ENCODE measurements around the gene MSH2.
"Not testable (repeated sequence)": the region's sequence is repeated elsewhere in the genome, so short reads cannot be mapped to it uniquely, and the experiment has no call there.

Gene MSH2

DNA sequence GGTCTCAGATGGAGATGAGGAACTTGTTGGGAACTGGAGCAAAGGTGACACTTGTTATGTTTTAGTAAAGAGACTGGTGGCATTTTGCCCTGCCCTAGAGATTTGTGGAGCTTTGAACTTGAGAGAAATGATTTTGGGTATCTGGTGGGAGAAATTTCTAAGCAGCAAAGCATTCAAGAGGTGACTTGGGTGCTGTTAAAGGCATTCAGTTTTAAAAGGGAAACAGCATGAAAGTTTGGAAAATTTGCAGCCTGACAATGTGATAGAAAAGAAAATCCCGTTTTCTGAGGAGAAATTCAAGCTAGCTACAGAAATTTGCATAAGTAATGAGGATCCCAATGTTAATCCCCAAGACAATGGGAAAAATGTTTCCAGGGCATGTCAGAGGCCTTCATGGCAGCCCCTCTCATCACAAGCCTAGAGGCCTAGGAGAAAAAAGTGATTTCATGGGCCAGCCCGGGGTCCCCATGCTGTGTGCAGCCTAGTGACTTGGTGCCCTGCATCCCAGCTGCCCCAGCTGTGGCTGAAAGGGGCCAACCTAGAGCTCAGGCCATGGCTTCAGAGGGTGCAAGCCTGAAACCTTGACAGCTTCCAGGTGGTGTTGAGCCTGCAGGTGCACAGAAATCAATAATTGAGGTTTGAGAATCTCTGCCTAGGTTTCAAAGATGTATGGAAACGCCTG lies 3.8 kb downstream of the MSH2 start:
- DNase-seq (ENCODE audit: low read depth, low spot score); H3K27ac ChIP-seq: not testable (repeated sequence)

DNA sequence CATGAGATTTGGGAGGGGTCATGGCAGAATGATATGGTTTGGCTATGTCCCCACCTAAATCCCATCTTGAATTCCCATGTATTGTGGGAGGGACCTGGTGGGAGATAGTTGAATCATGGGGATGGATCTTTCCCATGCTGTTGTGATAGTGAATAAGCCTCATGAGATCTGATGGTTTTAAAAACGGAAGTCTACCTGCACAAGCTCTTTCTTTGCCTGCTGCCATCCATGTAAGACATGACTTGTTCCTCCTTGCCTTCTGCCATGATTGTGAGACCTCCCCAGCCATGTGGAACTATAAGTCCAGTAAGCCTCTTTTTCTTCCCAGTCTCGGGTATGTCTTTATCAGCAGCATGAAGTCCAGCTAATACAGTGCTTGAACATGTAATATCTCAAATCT lies 5.0 kb downstream of the MSH2 start:
- H3K27ac ChIP-seq; DNase-seq (ENCODE audit: low read depth, low spot score): not testable (repeated sequence)

DNA sequence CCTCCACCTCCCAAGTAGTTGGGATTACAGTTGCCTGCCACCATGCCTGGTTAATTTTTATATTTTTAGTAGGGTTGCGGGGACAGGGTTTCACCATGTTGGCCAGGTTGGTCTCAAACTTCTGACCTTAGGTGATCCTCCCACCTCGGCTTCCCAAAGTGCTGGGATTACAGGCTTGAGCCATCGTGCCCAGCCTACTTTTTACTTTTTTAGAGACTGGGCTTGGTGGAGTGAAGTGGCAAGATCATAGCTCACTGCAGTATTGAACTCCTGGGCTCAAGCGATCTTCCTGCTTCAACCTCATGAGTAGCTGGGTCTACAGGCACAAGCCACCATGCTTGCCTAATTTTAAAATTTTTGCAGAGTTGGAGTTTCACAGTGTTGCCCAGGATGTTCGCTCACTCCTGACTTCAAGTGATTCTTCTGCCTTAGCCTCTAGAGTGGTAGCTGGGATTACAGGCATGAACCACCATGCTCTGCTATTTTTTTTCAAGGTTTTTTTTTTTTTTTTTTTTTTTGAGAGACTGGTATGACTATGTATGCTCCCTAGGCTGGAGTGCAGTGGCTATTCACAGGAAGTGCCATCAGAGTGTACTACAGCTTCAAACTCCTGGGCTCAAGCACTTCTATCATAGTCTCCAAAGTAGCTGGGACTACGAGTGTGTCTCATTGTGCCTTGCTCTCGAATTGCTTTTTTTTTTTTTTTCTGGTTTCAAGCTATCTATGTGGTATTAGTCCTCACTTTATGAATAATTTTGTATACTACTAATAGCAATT lies 11.9 kb downstream of the MSH2 start:
- DNase-seq (ENCODE audit: low read depth, low spot score) = no peak

DNA sequence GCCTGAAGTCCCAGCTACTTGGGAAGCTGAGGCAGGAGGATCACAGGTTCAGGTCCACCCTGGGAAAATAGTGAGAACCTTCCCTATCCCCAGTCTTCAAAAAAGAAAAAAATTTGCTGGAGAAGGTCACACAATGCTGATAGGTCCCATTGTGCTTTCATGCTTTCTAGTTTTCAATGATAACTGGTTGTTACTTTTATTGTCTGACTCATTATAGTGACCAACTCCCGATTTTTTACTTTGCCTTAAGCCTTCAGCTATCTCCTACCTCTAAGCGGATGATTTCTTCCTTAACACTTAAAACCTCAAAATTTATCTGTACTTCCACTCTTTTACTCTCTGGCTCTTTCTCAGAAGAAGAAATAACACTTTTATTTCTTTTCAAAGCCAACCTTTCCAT lies 17.3 kb downstream of the MSH2 start:
- H3K27ac ChIP-seq = no peak overlapping the region
- no peak for DNase-seq (ENCODE audit: low read depth, low spot score)

More for the DNA sequence above, 11.9 kb downstream of the MSH2 start:
- H3K27ac ChIP-seq = no peak overlapping the region

DNA sequence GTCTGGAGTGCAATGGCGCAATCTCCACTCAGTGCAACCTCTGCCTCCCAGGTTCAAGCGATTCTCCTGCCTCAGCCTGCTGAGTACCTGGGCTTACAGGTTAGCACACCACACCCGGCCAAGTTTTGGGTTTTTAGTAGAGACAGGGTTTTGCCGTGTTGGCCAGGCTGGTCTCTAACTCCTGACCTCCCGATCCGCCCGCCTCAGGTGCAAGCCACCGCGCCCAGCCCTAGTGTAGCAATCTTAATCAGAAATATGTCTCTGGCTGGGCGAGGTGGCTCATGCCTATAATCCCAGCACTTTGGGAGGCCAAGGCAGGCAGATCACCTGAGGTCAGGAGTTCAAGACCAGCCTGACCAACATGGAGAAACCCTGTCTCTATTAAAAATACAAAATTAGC lies 17.7 kb downstream of the MSH2 start:
- DNase-seq (ENCODE audit: low read depth, low spot score); H3K27ac ChIP-seq: not testable (repeated sequence)

DNA sequence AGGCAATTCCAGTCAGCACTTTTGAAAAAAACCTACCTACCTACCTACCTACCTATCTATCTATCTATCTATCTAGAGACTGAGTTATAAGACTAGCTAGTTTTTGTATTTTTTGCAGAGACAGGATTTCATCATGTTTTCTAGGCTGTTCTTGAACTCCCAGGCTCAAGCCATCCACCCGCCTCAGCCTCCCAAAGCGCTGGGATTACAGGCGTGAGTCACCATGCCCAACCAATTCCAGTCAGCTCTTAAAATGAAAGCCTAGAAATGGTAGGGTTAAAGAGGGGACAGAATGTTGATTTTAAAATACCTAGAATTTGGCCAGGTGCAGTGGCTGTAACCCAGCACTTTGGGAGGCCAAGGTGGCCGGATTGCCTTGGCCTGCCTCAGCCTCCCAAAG lies 19.1 kb downstream of the MSH2 start:
- no peak for DNase-seq (ENCODE audit: low read depth, low spot score)
- peak overlapping the region; percentile 51 for H3K27ac ChIP-seq

DNA sequence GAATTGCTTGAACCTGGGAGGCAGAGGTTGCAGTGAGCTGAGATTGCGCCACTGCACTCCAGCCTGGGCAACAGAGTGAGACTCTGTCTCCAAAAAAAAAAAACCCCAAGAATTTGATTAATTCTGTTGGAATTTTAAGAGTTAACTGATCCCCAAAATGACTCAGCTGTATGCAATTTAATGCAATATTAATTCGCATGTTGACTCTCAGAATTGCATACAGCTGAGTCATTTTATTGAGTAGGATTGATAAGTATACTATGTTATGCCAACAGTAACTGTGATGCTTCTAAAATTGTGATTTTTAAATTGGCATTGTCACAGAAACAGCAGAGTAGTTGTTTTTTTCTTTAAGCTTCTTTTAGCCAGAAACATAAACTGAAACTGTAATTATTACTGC lies 19.6 kb downstream of the MSH2 start:
- DNase-seq (ENCODE audit: low read depth, low spot score) = no peak
- H3K27ac ChIP-seq = peak overlapping the region; percentile 51

DNA sequence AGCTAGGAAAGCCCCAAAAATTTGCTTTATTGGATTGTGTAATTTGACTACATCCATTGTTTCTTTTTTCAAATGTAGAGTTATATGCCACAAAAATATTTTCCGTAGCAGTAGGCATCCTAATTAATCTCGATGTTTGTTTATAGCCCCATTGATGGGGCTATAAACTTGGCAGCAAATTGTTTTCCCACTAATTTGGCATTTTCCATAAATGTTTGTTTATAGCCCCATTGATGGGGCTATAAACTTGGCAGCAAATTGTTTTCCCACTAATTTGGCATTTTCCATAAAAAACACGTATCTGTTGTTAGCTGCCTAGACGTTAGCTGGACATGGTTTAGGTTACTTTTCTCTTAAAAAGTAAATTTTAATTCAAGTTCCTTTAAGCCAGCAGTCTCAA lies 23.8 kb downstream of the MSH2 start:
- DNase-seq (ENCODE audit: low read depth, low spot score) = no peak
- no peak overlapping the region for H3K27ac ChIP-seq

DNA sequence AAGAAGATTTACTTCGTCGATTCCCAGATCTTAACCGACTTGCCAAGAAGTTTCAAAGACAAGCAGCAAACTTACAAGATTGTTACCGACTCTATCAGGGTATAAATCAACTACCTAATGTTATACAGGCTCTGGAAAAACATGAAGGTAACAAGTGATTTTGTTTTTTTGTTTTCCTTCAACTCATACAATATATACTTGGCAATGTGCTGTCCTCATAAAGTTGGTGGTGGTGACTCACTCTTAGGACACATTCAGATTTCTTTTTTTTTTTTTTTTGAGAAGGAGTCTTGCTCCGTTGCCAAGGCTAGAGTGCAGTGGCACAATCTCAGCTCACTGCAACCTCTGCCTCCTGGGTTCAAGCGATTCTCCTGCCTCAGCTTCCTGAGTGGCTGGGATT lies 26.8 kb downstream of the MSH2 start:
- peak; percentile 20 for DNase-seq (ENCODE audit: low read depth, low spot score)
- no peak overlapping the region for H3K27ac ChIP-seq

DNA sequence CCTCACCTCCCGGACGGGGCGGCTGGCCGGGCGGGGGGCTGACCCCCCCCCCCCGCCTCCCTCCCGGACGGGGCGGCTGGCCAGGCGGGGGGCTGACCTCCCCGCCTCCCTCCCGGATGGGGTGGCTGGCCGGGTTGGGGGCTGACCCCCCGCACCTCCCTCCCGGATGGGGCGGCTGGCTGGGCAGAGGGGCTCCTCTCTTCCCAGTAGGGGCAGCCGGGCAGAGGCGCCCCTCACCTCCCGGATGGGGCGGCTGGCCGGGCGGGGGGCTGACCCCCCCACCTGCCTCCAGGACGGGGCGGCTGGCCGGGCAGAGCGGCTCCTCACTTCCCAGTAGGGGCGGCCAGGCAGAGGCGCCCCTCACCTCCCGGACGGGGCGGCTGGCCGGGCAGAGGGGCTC lies 30.1 kb downstream of the MSH2 start:
- DNase-seq (ENCODE audit: low read depth, low spot score); H3K27ac ChIP-seq: not testable (repeated sequence)

DNA sequence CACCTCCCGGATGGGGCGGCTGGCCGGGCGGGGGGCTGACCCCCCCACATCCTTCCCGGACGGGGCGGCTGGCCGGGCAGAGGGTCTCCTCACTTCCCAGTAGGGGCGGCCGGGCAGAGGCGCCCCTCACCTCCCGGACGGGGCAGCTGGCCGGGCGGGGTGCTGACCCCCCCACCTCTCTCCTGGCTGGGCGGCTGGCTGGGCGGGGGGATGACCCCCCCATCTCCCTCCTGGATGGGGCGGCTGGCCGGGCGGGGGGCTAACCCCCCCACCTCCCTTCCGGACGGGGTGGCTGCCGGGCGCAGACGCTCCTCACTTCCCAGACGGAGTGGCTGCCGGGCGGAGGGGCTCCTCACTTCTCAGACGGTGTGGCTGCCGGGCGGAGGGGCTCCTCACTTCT lies 30.5 kb downstream of the MSH2 start:
- H3K27ac ChIP-seq; DNase-seq (ENCODE audit: low read depth, low spot score): not testable (repeated sequence)

DNA sequence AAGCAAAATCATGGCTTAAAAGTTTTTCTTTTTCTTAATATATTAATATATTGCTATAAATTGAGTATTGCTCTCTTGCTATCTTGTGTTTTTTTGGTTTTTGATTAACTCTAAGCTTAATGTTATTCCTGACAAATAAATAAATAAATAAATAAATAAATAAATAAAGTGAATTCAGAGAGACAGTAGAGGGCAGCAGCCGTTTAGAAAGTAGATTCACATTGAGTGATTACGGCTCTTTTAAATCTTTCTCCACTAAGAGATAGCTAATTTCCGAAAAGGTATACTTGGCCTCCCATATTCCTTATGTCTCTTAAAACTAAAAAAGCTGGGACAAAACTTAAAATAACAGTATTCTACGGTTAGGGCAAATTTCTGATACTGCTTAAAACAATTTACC lies 34.3 kb downstream of the MSH2 start:
- no peak for DNase-seq (ENCODE audit: low read depth, low spot score)
- H3K27ac ChIP-seq = no peak overlapping the region

DNA sequence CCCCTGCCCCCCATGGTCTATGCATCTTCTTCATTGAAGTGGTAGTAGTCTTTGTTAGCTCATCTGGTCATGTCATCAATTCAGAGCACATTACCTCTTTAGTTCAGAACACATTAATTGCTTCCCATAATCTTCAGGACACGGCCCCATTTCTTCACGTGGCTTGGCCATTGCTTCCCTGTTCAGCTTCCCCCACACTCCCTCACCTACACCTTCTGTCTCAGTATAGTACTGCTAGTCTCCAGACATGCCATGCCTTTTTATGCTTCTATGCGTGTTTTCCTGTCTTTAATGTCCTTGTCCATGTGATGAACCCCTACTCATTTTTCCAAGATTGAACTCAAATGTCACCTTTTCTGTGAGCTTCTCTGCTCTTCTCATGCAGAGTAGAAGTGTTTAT lies 35.1 kb downstream of the MSH2 start:
- DNase-seq (ENCODE audit: low read depth, low spot score) = no peak
- H3K27ac ChIP-seq = no peak overlapping the region

DNA sequence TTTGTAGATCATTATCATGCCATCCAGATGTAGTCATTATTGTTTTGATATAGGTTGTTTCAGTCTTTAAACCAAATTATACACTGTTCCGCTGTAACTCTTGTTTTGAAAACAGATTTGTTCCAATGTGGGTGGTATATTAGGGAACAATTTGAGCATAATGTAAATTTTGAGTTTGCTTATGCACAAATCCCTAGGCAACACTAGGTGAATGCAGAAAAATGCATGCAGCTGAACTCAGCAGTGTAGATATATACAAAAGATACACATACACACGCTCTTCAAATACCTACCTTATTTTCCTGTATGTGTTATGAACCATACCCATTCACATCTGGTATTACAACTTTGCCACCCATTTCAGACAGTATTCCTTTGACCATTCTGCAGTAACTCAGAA lies 35.8 kb downstream of the MSH2 start:
- H3K27ac ChIP-seq = no peak overlapping the region
- no peak for DNase-seq (ENCODE audit: low read depth, low spot score)

DNA sequence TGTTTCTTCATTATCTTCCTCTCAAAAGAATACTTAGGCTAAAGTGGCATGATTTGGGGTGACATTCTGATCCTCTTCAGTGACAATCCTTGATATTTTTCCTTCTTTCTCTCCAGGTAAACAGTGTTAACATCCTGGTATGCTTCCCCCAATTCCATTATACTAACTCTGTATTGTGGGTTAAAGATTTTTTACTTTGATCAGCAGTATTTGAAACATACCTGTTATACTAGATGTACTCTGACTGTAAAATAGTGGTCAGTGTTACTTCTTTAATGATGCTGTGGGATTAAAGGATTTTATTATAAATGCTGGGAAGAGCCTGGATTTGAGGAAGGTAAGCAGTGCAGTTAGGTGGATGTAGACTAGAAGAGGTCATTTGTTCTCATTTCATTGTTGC lies 48.8 kb downstream of the MSH2 start:
- no peak overlapping the region for H3K27ac ChIP-seq
- DNase-seq (ENCODE audit: low read depth, low spot score) = no peak

DNA sequence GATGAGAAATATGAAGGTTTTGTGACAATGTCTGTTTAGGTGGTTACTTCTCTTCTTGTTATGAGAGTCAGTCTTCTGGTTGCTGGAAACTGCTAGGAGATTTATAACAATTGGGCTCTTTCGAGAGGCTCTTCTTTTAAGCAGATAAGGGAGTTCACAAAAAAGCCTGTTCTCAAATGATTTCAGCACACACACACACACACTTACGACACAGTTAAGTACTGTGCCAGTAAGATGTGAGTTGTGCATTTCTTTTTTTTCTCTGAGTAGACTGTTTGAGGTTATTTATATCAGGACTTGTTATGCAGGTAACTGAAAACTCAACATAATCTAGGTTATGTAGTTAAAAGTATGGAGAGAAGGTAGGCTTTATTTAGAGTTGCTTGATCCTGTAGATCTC lies 49.8 kb downstream of the MSH2 start:
- no peak overlapping the region for H3K27ac ChIP-seq
- DNase-seq (ENCODE audit: low read depth, low spot score) = no peak

DNA sequence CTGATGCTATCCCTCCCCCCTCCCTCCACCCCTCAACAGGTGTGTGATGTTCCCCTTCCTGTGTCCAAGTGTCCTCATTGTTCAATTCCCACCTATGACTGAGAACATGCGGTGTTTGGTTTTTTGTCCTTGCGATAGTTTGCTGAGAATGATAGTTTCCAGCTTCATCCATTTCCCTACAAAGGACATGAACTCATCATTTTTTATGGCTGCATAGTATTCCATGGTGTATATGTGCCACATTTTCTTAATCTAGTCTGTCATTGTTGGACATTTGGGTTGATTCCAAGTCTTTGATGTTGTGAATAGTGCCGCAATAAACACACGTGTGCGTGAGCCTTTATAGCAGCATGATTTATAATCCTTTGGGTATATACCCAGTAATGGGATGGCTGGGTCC lies 51.9 kb downstream of the MSH2 start:
- H3K27ac ChIP-seq; DNase-seq (ENCODE audit: low read depth, low spot score): not testable (repeated sequence)

DNA sequence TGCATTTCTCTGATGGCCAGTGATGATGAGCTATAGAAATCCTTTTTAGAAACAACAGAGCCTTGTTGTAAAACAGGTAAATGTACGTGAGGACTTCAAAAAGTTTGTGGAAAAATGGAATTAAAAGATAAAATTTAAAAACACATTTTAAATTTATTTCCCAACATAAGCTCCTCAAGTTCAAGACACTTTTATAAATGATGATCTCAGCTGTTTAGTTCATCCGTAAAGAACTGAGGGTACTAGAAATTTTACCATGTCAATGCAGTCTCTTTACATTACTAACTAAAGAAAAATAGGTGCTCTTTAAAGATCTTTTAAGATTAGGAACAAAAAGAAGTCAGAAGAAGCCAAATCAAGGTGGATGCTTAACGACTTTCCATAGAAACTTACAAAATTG lies 52.5 kb downstream of the MSH2 start:
- no peak for DNase-seq (ENCODE audit: low read depth, low spot score)
- H3K27ac ChIP-seq = no peak overlapping the region

DNA sequence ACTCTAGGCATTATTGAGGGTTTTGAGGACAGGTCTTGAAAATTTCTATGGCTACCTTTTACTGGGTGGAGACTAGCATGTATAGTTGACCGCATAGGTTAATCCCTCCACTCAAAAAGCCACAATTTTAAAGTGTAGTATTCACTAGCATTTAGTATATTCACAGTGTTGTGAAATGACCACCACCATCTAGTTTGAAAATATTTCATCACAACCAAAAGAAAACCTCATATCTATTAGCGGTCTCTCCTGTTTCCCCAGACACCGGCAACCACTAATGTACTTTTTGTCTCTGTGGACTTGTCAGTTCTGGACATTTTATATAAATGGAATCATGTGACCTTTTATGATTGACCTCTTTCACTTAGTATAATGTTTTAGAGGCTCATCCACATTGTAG lies 53.9 kb downstream of the MSH2 start:
- no peak for DNase-seq (ENCODE audit: low read depth, low spot score)
- H3K27ac ChIP-seq = no peak overlapping the region

DNA sequence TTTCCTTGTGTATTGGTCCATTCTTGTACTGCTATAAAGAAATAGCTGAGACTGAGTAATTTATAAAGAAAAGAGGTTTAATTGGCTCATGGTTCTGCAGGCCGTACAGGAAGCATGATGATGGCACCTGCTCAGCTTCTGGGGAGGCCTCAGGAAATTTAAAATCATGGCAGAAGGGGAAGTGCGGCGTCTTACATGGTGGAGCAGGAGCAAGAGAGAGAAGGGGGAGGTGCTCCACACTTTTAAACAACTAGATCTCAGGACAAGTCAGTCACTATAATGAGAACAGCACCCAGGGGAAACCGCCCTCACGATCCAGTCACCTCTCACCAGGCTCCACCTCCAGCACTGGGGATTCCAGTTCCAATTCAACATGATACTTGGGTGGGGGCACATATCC lies 54.3 kb downstream of the MSH2 start:
- no peak for DNase-seq (ENCODE audit: low read depth, low spot score)
- H3K27ac ChIP-seq = no peak overlapping the region

DNA sequence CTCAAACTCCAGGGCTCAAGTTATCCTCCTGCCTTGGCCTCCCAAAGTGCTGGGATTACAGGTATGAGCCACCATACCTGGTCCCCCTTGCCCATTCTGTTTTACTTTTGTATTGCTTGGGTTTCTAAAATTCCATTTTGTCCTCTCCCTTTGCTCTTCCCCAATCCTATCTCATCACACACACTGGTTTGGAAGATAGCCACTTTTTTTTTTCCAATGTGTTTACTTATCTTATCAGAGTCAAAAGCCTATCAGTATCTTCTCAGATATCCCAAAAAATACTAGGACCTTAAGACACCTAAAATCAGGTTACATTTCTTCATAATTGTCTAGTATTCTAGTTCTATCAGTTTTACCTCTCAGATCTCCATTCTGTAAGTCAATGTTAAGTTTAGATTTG lies 56.1 kb downstream of the MSH2 start:
- DNase-seq (ENCODE audit: low read depth, low spot score) = no peak
- H3K27ac ChIP-seq = no peak overlapping the region

DNA sequence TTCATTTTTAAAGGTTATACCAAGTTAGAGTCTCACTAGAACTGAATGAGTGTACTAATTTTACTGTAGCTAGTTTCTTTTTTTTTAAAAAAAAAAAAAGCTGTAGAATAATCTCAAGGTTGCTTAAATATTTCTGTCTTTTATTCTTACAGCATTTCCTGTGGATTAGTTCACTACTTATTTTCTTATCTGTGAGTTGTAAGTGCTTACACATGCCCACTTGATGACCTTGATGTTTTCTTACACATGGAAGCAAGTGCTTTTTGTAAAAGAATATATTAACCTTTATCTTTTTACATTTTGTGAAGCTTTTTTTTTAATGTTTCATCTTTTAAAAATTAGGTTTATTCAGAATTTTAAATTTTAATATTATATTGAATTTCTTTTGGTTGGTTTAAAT lies 57.8 kb downstream of the MSH2 start:
- no peak for DNase-seq (ENCODE audit: low read depth, low spot score)
- no peak overlapping the region for H3K27ac ChIP-seq

Measured in epithelial cell of prostate (primary cell).